Left lobe of liver (tissue), 2 donors: ENCODE data around the gene BDKRB2. TPM values are rescaled to one million over a fixed set of nuclear protein-coding genes. Genes with fewer than 3 reads are reported as not detected.
A peak's percentile ranks its signal among the peaks of the same experiment; 100 is the strongest.

Experiments
- ATAC-seq: fragments of 200-7000 bp; cut with Tn5 transposase; one replicate; pipeline ENCODE4 v1.9.1; 2020; ENCODE audit warnings: mild to moderate bottlenecking, moderate library complexity
- DNase-seq: peaks from one replicate; pipeline ENCODE4 v3.0.0-alpha.2; 2020; ENCODE audit warnings: low spot score
- total RNA-seq: library from RNA; stranded (reverse); gene quantifications from one replicate; pipeline ENCODE4 v1.2.1, GENCODE V29; 2021
- donor health status: DM: no; HTN: no; CAD: no; lungs with moderate emphysema.
- donor health status: DM: no; HTN: yes; CAD: no.

The BDKRB2 gene
- total RNA-seq, 1 donor from 2014 or later, result 0.10 TPM

GRCh38 chr14:96268431-96269358 lies 64.1 kb downstream of the BDKRB2 start:
- ATAC-seq (peak; percentile 75), DNase-seq (no peak)

- ATAC-seq (no peak), DNase-seq (no peak)
Observed at GRCh38 chr14:96269359-96269710, 64.7 kb downstream of the BDKRB2 start.

- ATAC-seq, result no peak
Observed at GRCh38 chr14:96270565-96271420, 66.2 kb downstream of the BDKRB2 start.

GRCh38 chr14:96271421-96271762 lies 66.8 kb downstream of the BDKRB2 start:
- ATAC-seq, result no peak
- no peak for DNase-seq

More at GRCh38 chr14:96270565-96271420, 66.2 kb downstream of the BDKRB2 start:
- DNase-seq, result no peak

GRCh38 chr14:96272777-96273473 lies 68.3 kb downstream of the BDKRB2 start:
- ATAC-seq (no peak), DNase-seq (no peak)

GRCh38 chr14:96273629-96274028 lies 69.0 kb downstream of the BDKRB2 start:
- DNase-seq, result no peak
- no peak for ATAC-seq

- DNase-seq, result no peak
- no peak for ATAC-seq
Observed at GRCh38 chr14:96274122-96274521, 69.5 kb downstream of the BDKRB2 start.

- DNase-seq (no peak), ATAC-seq (no peak)
Observed at GRCh38 chr14:96274543-96274942, 69.9 kb downstream of the BDKRB2 start.

GRCh38 chr14:96275177-96276112 lies 70.8 kb downstream of the BDKRB2 start:
- DNase-seq (peak; percentile 71), ATAC-seq (peak; percentile 91)

- no peak for ATAC-seq
- DNase-seq, result no peak
Observed at GRCh38 chr14:96277890-96278289, 73.3 kb downstream of the BDKRB2 start.

GRCh38 chr14:96279564-96279963 lies 74.9 kb downstream of the BDKRB2 start:
- ATAC-seq, result no peak
- DNase-seq, result no peak

GRCh38 chr14:96280104-96280503 lies 75.5 kb downstream of the BDKRB2 start:
- DNase-seq (no peak), ATAC-seq (no peak)

GRCh38 chr14:96281486-96281885 lies 76.8 kb downstream of the BDKRB2 start:
- ATAC-seq (peak; percentile 69), DNase-seq (no peak)

GRCh38 chr14:96284008-96284407 lies 79.4 kb downstream of the BDKRB2 start:
- DNase-seq (no peak), ATAC-seq (peak; percentile 28)

GRCh38 chr14:96284430-96284829 lies 79.8 kb downstream of the BDKRB2 start:
- DNase-seq (no peak), ATAC-seq (peak; percentile 37)

- DNase-seq (peak; percentile 81), ATAC-seq (peak; percentile 71)
Observed at GRCh38 chr14:96285667-96286066, 81.0 kb downstream of the BDKRB2 start.

- DNase-seq (no peak), ATAC-seq (no peak)
Observed at GRCh38 chr14:96286251-96286650, 81.6 kb downstream of the BDKRB2 start.

- DNase-seq, result no peak
- no peak for ATAC-seq
Observed at GRCh38 chr14:96287856-96288255, 83.2 kb downstream of the BDKRB2 start.
